ENCODE data around the gene PPFIBP1. TPM values are rescaled to one million over a fixed set of nuclear protein-coding genes. Genes with fewer than 3 reads are reported as not detected.

PPFIBP1 gene
- polyA plus RNA-seq, 1 of the 3 experiments (the other 2 are of a cell fraction): 55.0 TPM

GRCh38 chr12:27566626-27567025 is 42.6 kb downstream of the PPFIBP1 start:
- ChIA-PET POLR2A (no interaction called here), CTCF (interaction anchor here (0.6 kb wide), 1 partner anchor 57 kb away, joined by 3 read pairs; no protein-coding TSS in a partner anchor)
- Histone ChIP-seq H3K79me2 (ENCODE audit: insufficient read depth) (peaks cover 99% of the 10 kb centered on the region), H3K27ac (ENCODE audit: low read depth in 2 of 2, low read length in 1 of 2) (no peak overlapping the region), H2AFZ (ENCODE audit: low read depth) (no peak overlapping the region), H3K9me2 (no peaks in the 10 kb centered on the region), H4K20me1 (ENCODE audit: insufficient read depth) (no peaks in the 10 kb centered on the region), H3K9ac (no peak overlapping the region), H3F3A (replicated peaks; ENCODE audit: insufficient read depth) (peaks cover 19% of the 10 kb centered on the region), H3K4me2 (no peak overlapping the region), H3K27me3 (ENCODE audit: insufficient read depth) (no peaks in the 10 kb centered on the region), H3K4me1 (ENCODE audit: control insufficient read depth in 1 of 2, insufficient read depth in 2 of 2, low read depth in 1 of 2, low read length in 1 of 2) (peaks cover 5 to 13% of the 10 kb centered on the region in 2 experiments; a peak in 3 of 4 replicates), H3K9me3 (no peaks in the 10 kb centered on the region), H3K36me3 (replicated peaks in 1 of 2; ENCODE audit: control insufficient read depth in 1 of 2, insufficient read depth in 2 of 2, low read length in 1 of 2) (peaks cover 0 to 12% of the 10 kb centered on the region in 2 experiments), H3K4me3 (ENCODE audit: low read depth in 2 of 2, low read length in 1 of 2) (no peak overlapping the region)
- DNase-seq: no peak
- TF ChIP-seq, protein P1, sequence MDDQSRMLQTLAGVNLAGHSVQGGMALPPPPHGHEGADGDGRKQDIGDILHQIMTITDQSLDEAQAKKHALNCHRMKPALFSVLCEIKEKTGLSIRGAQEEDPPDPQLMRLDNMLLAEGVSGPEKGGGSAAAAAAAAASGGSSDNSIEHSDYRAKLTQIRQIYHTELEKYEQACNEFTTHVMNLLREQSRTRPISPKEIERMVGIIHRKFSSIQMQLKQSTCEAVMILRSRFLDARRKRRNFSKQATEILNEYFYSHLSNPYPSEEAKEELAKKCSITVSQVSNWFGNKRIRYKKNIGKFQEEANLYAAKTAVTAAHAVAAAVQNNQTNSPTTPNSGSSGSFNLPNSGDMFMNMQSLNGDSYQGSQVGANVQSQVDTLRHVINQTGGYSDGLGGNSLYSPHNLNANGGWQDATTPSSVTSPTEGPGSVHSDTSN (IDR thresholded peaks at IDR 0.05): no peak
- TF ChIP-seq FOXJ3 (CRISPR knock-in tag; IDR thresholded peaks at IDR 0.05): no peak
- TF ChIP-seq FOXM1 (IDR thresholded peaks at IDR 0.05; ENCODE audit: low read depth): no peak
- no peak for TF ChIP-seq YY1 (IDR thresholded peaks at IDR 0.05; ENCODE audit: low read depth)
- no peak for TF ChIP-seq RFX5 (IDR thresholded peaks at IDR 0.05; ENCODE audit: low read length)
- 92% methylated on average over 2 of the region's 2 CpGs for WGBS (ENCODE audit: low lambda C conversion rate)

- 0 out of 2 replicates have a peak, but pooled peaks have one; percentile 9 for TF ChIP-seq JUND (IDR thresholded peaks at IDR 0.05)
- no peak for TF ChIP-seq TEAD4 (IDR thresholded peaks at IDR 0.05; ENCODE audit: borderline replicate concordance, insufficient read depth)
- TF ChIP-seq FOSL2 (IDR thresholded peaks at IDR 0.05; ENCODE audit: borderline replicate concordance, low read depth): peak; percentile 24; the same call in 1 of the 2 replicates
- no peak for TF ChIP-seq YY1 (IDR thresholded peaks at IDR 0.05; ENCODE audit: low read depth)
- TF ChIP-seq NFIC (IDR thresholded peaks at IDR 0.05; ENCODE audit: borderline replicate concordance): no peak
- TF ChIP-seq ELF1 (IDR thresholded peaks at IDR 0.05): no peak
- TF ChIP-seq, protein P1 (IDR thresholded peaks at IDR 0.05): no peak
- TF ChIP-seq ZBTB33 (IDR thresholded peaks at IDR 0.05; ENCODE audit: borderline replicate concordance, low read depth): no peak
- TF ChIP-seq TAF1 (IDR thresholded peaks at IDR 0.05; ENCODE audit: borderline replicate concordance, low read depth, low read length): no peak
- no peak for TF ChIP-seq CHD2 (IDR thresholded peaks at IDR 0.05; ENCODE audit: low read length, partially characterized antibody)
- no peak for TF ChIP-seq CTCF (IDR thresholded peaks at IDR 0.05)
- no peak for TF ChIP-seq RFX5 (IDR thresholded peaks at IDR 0.05; ENCODE audit: low read length)
- no peak for TF ChIP-seq GABPA (IDR thresholded peaks at IDR 0.05; ENCODE audit: low read depth)
- no peak overlapping the region for H3K4me2 ChIP-seq
- H3K9ac ChIP-seq: peak overlapping the region; percentile 14; the same call in 1 of the 2 replicates
- H3K9me3 ChIP-seq: no peaks in the 10 kb centered on the region
- DNase-seq: no peak
- ChIA-PET POLR2A (no interaction called here), CTCF (no interaction called here)
- H3F3A ChIP-seq (replicated peaks; ENCODE audit: insufficient read depth): peaks cover 47% of the 10 kb centered on the region
- peaks cover 92% of the 10 kb centered on the region for H3K79me2 ChIP-seq (ENCODE audit: insufficient read depth)
- 16% methylated on average over 1 of the region's 1 CpG for WGBS (ENCODE audit: low lambda C conversion rate)
- no peak overlapping the region for H2AFZ ChIP-seq (ENCODE audit: low read depth)
- H3K36me3 ChIP-seq (replicated peaks in 1 of 2; ENCODE audit: control insufficient read depth in 1 of 2, insufficient read depth in 2 of 2, low read length in 1 of 2): peaks cover 0 to 6% of the 10 kb centered on the region in 2 experiments
- no peaks in the 10 kb centered on the region for H3K9me2 ChIP-seq
- no peaks in the 10 kb centered on the region for H3K27me3 ChIP-seq (ENCODE audit: insufficient read depth)
- H4K20me1 ChIP-seq (ENCODE audit: insufficient read depth): no peaks in the 10 kb centered on the region
- no peak overlapping the region for H3K4me3 ChIP-seq (ENCODE audit: low read depth in 2 of 2, low read length in 1 of 2)
- H3K27ac ChIP-seq (ENCODE audit: low read depth in 2 of 2, low read length in 1 of 2): peak overlapping the region in 1 of 2 experiments; percentile 100; a peak in 2 of 4 replicates
- peaks cover 0 to 37% of the 10 kb centered on the region in 2 experiments for H3K4me1 ChIP-seq (ENCODE audit: control insufficient read depth in 1 of 2, insufficient read depth in 2 of 2, low read depth in 1 of 2, low read length in 1 of 2)
These were observed 47.5 kb downstream of the PPFIBP1 start for GRCh38 chr12:27571463-27571862.

Measured in SK-N-SH (cell line).